ENCODE measurements around the gene CPLX4.

The CPLX4 gene

GRCh38 chr18:59354731-59355130, 36.3 kb upstream of the CPLX4 start:
- H3K4me3 ChIP-seq (ENCODE audit: low read depth, low read length): no peak overlapping the region
- TF ChIP-seq CTCF (IDR thresholded peaks at IDR 0.05; ENCODE audit: borderline replicate concordance, insufficient read depth, low read depth, low read length): no peak

- no peak overlapping the region for H3K4me3 ChIP-seq (ENCODE audit: low read depth, low read length)
- TF ChIP-seq CTCF (IDR thresholded peaks at IDR 0.05; ENCODE audit: borderline replicate concordance, insufficient read depth, low read depth, low read length): no peak
Observed at GRCh38 chr18:59353079-59353680, 34.7 kb upstream of the CPLX4 start.

- TF ChIP-seq CTCF (IDR thresholded peaks at IDR 0.05; ENCODE audit: borderline replicate concordance, insufficient read depth, low read depth, low read length): no peak
- no peak overlapping the region for H3K4me3 ChIP-seq (ENCODE audit: low read depth, low read length)
Observed at GRCh38 chr18:59352250-59352855, 33.9 kb upstream of the CPLX4 start.

- H3K4me3 ChIP-seq (ENCODE audit: low read depth, low read length): no peak overlapping the region
- TF ChIP-seq CTCF (IDR thresholded peaks at IDR 0.05; ENCODE audit: borderline replicate concordance, insufficient read depth, low read depth, low read length): no peak
Observed at GRCh38 chr18:59345556-59345955, 27.1 kb upstream of the CPLX4 start.

GRCh38 chr18:59344996-59345395, 26.5 kb upstream of the CPLX4 start:
- no peak overlapping the region for H3K4me3 ChIP-seq (ENCODE audit: low read depth, low read length)
- TF ChIP-seq CTCF (IDR thresholded peaks at IDR 0.05; ENCODE audit: borderline replicate concordance, insufficient read depth, low read depth, low read length): no peak

- no peak for TF ChIP-seq CTCF (IDR thresholded peaks at IDR 0.05; ENCODE audit: borderline replicate concordance, insufficient read depth, low read depth, low read length)
- H3K4me3 ChIP-seq (ENCODE audit: low read depth, low read length): no peak overlapping the region
Observed at GRCh38 chr18:59343926-59344325, 25.5 kb upstream of the CPLX4 start.

- no peak overlapping the region for H3K4me3 ChIP-seq (ENCODE audit: low read depth, low read length)
- TF ChIP-seq CTCF (IDR thresholded peaks at IDR 0.05; ENCODE audit: borderline replicate concordance, insufficient read depth, low read depth, low read length): no peak
Observed at GRCh38 chr18:59340817-59341216, 22.4 kb upstream of the CPLX4 start.
